ENCODE results near the gene AP1G2. TPM values are rescaled to one million over a fixed set of nuclear protein-coding genes. Genes with fewer than 3 reads are reported as not detected.

The AP1G2 gene
- total and polyA plus RNA-seq, 2 donors: 36.3 to 50.7 TPM

DNA sequence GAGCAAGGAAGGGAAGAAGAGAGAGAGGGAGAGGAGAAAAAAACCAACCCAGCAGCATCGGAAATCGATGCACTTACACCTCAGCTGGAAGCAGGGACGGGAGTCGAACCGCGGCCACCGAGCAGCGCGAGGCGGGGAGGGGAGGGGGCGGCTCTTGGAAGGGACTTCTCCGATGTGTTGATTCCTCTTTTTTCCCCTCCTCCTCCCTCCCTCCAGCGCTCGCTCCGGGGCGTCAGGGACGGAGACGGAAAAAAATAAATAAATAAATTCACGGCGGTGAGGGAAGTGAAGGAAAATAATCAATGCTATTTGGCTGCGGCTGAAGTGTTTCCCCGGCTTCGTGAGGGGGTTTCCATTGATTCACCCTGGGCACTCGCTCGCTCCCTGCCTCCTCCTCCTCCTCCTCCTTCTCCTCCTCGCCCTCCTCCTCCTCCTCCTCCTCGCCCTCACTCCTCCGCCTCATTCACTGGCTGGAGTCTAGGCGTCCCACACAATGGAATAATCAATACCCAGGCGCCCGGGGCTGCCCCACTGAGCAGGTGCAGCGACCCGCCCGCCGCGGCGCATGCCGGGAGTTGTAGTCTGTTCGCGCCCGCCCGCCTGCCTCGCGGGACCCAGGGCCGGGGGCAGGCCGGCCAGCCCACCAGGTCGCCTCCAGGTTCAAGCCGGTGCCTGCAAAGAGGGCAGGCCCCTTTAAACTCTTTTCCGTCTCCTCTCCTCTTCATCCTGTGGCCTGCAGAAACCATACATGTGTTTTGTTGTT is 16.1 kb downstream of the AP1G2 start, which contains the start of gene ZFHX2:
ZFHX2 (minus strand) TSS at position 500 of the 763 bp plus-strand sequence. CDS start 16,440 bp downstream, outside the sequence.
- under 1% methylated on average over 49 of the region's 49 CpGs for WGBS
- H3K36me3 ChIP-seq (ENCODE audit: insufficient read depth): no peaks in the 10 kb centered on the region
- peak within 1 kb of the TSS; percentile 50 for H3K4me3 ChIP-seq (ENCODE audit: low read depth, low read length)
- no peaks in the 10 kb centered on the region for H3K4me1 ChIP-seq (ENCODE audit: insufficient read depth)
- no peak within 1 kb of the TSS for H3K27ac ChIP-seq (ENCODE audit: low read depth)
- no peak for DNase-seq (ENCODE audit: extremely low spot score)

GRCh38 chr14:23550812-23551265 is 16.8 kb downstream of the AP1G2 start:
- H3K4me1 ChIP-seq (ENCODE audit: insufficient read depth): no peaks in the 10 kb centered on the region
- H3K27ac ChIP-seq (ENCODE audit: low read depth): no peak overlapping the region
- H3K36me3 ChIP-seq (ENCODE audit: insufficient read depth): no peaks in the 10 kb centered on the region
- WGBS: 2% methylated on average over 37 of the region's 37 CpGs
- peak overlapping the region; percentile 50 for H3K4me3 ChIP-seq (ENCODE audit: low read depth, low read length)
- DNase-seq (ENCODE audit: extremely low spot score): no peak

- Histone ChIP-seq H3K36me3 (ENCODE audit: insufficient read depth) (no peaks in the 10 kb centered on the region), H3K4me3 (ENCODE audit: low read depth, low read length) (peak overlapping the region; percentile 50), H3K4me1 (ENCODE audit: insufficient read depth) (no peaks in the 10 kb centered on the region), H3K27ac (ENCODE audit: low read depth) (no peak overlapping the region)
- no peak for DNase-seq (ENCODE audit: extremely low spot score)
- 37% methylated on average over 12 of the region's 12 CpGs for WGBS
These were observed 17.3 kb downstream of the AP1G2 start for GRCh38 chr14:23550131-23550811.

GRCh38 chr14:23548351-23549318 is 19.0 kb downstream of the AP1G2 start:
- H3K27ac ChIP-seq (ENCODE audit: low read depth): no peak overlapping the region
- H3K4me1 ChIP-seq (ENCODE audit: insufficient read depth): no peaks in the 10 kb centered on the region
- H3K4me3 ChIP-seq (ENCODE audit: low read depth, low read length): no peak overlapping the region
- WGBS: 47% methylated on average over 18 of the region's 18 CpGs
- DNase-seq (ENCODE audit: extremely low spot score): no peak
- H3K36me3 ChIP-seq (ENCODE audit: insufficient read depth): no peaks in the 10 kb centered on the region

DNA sequence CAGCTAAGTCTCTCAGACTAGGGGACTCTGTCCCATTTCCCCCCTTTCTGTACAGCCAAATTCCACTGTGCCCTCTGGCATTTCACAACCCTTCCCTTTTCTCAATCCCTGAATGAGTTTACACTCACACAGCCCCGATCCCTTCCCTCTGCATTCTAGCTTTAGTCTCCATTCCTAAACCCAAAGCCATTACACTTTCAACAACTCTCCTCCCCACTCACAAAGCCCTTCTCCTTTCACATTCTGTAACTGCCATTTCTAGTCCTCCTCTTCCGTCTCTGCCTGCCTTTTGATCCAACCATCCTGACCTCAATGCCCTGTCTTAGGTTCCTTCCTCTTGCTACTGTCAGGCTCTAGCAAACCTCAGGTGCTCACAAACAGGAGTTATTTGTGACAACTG is 19.7 kb downstream of the AP1G2 start:
- no peak for DNase-seq (ENCODE audit: extremely low spot score)
- no peaks in the 10 kb centered on the region for H3K36me3 ChIP-seq (ENCODE audit: insufficient read depth)
- no peak overlapping the region for H3K27ac ChIP-seq (ENCODE audit: low read depth)
- H3K4me3 ChIP-seq (ENCODE audit: low read depth, low read length): no peak overlapping the region
- no peaks in the 10 kb centered on the region for H3K4me1 ChIP-seq (ENCODE audit: insufficient read depth)
- 62% methylated on average over 2 of the region's 2 CpGs for WGBS

GRCh38 chr14:23546450-23547035 is 21.0 kb downstream of the AP1G2 start:
- no peaks in the 10 kb centered on the region for H3K36me3 ChIP-seq (ENCODE audit: insufficient read depth)
- WGBS: 75% methylated on average over 10 of the region's 10 CpGs
- H3K4me3 ChIP-seq (ENCODE audit: low read depth, low read length): no peak overlapping the region
- H3K27ac ChIP-seq (ENCODE audit: low read depth): no peak overlapping the region
- no peak for DNase-seq (ENCODE audit: extremely low spot score)
- no peaks in the 10 kb centered on the region for H3K4me1 ChIP-seq (ENCODE audit: insufficient read depth)

DNA sequence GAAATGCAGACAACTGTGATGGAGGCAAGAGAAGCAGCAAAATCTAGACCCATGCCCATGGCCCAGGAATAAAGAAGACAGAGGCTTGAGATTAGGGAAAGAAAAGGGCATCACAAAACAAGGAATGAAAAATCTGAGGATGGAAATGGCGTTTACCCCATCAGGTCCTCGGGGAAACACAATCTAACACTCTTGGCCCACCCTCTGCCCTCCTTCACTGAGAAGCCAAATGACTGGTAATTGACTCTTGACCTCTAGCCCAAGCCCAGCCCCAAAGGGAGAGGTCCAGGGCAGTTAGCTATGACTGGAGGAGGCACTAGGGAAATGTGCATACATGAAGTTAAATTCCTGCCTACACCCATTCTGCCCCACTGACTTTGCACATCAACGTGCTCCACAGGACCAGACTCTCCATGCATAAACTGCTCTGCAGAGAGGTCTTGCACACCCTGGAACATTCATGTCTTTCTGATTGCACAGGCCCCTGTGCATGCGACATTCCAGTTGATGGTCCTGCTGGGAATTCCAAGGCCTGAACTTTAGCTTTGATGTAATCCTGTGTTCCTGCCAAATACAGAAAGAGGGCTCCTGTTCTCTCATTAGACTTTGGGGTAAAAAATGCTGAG is 21.7 kb downstream of the AP1G2 start:
- Histone ChIP-seq H3K4me1 (ENCODE audit: insufficient read depth) (no peaks in the 10 kb centered on the region), H3K27ac (ENCODE audit: low read depth) (no peak overlapping the region), H3K36me3 (ENCODE audit: insufficient read depth) (no peaks in the 10 kb centered on the region), H3K4me3 (ENCODE audit: low read depth, low read length) (no peak overlapping the region)
- DNase-seq (ENCODE audit: extremely low spot score): no peak
- 78% methylated on average over 4 of the region's 4 CpGs for WGBS

DNA sequence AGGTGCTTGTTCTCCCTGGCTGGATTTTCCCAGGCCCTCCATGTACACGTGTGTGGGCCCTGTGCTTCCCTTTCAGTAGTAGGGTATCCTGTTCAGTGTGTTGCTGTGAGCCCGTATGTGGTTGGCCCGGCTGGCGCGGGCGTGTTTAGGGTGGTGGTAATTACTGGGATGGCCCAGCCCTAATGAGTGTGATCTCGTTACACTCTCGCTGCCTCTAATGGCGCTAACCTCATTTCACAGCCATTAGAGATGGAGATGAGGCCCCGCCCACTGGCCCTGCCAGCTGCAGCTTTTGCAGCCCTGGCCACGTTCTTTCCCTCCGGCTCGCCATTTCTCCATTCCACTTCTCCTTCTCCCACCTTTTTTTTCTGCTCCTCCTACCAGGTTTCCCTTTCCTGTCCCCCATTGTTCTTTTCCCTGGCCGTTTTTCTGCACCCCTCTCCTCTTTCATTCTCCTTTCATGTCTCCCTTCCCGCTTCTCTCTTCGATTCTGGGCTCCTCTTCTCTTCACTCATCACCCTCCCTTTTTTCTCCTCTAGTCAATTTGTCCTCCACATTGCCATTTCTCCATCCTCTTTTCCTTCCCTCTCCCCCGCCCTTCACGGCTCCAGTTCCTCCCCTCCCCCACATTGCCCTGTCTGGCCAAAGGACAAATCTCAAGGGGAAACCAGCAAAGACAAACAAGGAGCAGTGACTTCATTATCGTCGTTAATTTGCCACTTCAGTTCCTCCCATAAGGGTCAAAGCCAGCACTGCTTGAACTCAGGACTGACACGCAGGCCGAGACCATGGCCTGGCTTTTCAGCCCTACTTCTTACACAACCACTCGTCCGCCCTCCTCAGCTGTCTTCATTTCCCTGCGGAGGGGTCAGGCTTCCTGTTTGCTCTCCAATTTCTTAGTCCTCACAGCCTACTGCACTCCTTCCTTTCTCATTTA is 22.8 kb downstream of the AP1G2 start:
- DNase-seq (ENCODE audit: extremely low spot score): no peak
- H3K36me3 ChIP-seq (ENCODE audit: insufficient read depth): no peaks in the 10 kb centered on the region
- WGBS: 42% methylated on average over 25 of the region's 25 CpGs
- no peak overlapping the region for H3K27ac ChIP-seq (ENCODE audit: low read depth)
- no peaks in the 10 kb centered on the region for H3K4me1 ChIP-seq (ENCODE audit: insufficient read depth)
- H3K4me3 ChIP-seq (ENCODE audit: low read depth, low read length): no peak overlapping the region

DNA sequence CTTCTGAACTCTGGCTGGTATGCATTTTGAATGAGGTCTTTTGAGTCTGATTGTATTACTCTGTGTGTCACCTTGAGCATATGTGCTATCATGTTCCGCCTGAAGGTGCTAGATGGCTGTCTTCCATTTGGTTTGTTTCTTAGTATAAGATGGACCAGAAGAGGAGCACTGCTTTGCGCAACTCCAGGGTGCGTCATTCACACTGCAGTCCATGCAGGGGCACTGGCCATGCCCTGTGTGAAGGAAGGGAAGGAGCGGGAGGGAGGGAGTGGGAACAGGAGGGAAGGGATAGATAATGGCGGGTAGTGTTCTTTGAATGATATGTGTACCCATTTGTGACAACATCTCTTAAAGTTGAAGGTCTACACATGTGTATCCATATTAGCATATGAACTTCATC is 24.2 kb downstream of the AP1G2 start:
- Histone ChIP-seq H3K4me1 (ENCODE audit: insufficient read depth) (no peaks in the 10 kb centered on the region), H3K36me3 (ENCODE audit: insufficient read depth) (no peaks in the 10 kb centered on the region), H3K4me3 (ENCODE audit: low read depth, low read length) (no peak overlapping the region), H3K27ac (ENCODE audit: low read depth) (no peak overlapping the region)
- no peak for DNase-seq (ENCODE audit: extremely low spot score)
- WGBS: 95% methylated on average over 5 of the region's 5 CpGs

- H3K27ac ChIP-seq (ENCODE audit: low read depth): no peak overlapping the region
- 72% methylated on average over 5 of the region's 5 CpGs for WGBS
- no peaks in the 10 kb centered on the region for H3K4me1 ChIP-seq (ENCODE audit: insufficient read depth)
- H3K36me3 ChIP-seq (ENCODE audit: insufficient read depth): no peaks in the 10 kb centered on the region
- no peak overlapping the region for H3K4me3 ChIP-seq (ENCODE audit: low read depth, low read length)
- no peak for DNase-seq (ENCODE audit: extremely low spot score)
These were observed 25.3 kb downstream of the AP1G2 start for GRCh38 chr14:23542261-23542660.

GRCh38 chr14:23540141-23540469 is 27.5 kb downstream of the AP1G2 start:
- no peak overlapping the region for H3K4me3 ChIP-seq (ENCODE audit: low read depth, low read length)
- no peaks in the 10 kb centered on the region for H3K36me3 ChIP-seq (ENCODE audit: insufficient read depth)
- no peaks in the 10 kb centered on the region for H3K4me1 ChIP-seq (ENCODE audit: insufficient read depth)
- DNase-seq (ENCODE audit: extremely low spot score): no peak
- H3K27ac ChIP-seq (ENCODE audit: low read depth): no peak overlapping the region
- WGBS: 85% methylated on average over 4 of the region's 4 CpGs
